HUDEP-2 (cell line): ENCODE data around the gene STX1A.
"Not testable (repeated sequence)": the region's sequence is repeated elsewhere in the genome, so short reads cannot be mapped to it uniquely, and the experiment has no call there.

Experiments
- DNase-seq, 76 experiments: peaks; one replicate each; lab custom pipeline; 2025; ENCODE audit not compliant: unreplicated experiment in 76 of 76; lab: John Stamatoyannopoulos, UW

The STX1A gene

DNA sequence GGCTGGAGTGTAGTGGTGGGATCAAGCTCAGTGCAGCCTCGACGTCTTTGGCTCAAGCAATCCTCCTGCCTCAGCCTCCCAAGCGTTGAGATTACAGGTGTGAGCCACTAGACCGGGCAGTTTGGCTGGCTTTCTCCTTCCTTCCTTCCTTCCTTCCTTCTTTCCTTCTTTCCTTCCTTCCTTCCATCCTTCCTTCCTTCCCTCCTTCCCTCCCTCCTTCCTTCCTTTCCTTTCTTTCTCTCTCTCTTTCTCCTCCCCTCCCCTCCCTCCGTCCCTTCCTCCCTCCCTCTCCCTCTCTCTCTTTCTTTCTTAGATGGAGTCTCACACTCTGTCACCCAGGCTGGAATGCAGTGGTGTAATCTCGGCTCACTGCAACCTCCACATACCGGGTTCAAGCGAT, 59.5 kb downstream of the STX1A start:
- DNase-seq = no peak

GRCh38 chr7:73655309-73655708, 64.2 kb downstream of the STX1A start:
- DNase-seq = not testable (repeated sequence)

- no peak for DNase-seq
These were observed 66.9 kb downstream of the STX1A start for GRCh38 chr7:73652541-73652949.

DNA sequence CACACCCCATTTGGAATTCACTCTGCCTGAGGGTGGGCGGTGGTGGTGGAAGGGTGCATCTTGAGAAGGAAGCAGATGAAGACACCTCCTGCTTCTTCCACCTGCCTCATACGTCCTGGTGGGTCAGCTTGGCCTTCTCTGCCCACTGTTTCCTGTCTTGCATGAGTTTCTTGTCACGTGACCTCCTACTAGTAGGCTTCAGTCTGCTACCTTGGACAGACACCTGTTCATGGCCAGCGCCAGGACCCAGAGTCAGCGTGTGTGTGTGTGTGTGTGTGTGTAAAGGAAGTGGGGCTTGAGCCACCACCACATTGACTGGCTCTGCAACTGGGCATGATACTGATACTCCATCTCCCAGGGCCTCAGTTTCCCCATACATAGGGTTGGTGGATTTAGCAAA, 68.9 kb downstream of the STX1A start:
- DNase-seq = no peak

- DNase-seq = no peak
These were observed 69.9 kb downstream of the STX1A start for GRCh38 chr7:73649576-73649975.
